H9 (cell line): ENCODE results near the gene SPOCK3. TPM values are rescaled to one million over a fixed set of nuclear protein-coding genes. Genes with fewer than 3 reads are reported as not detected.

Experiments
- DNase-seq: peaks from one replicate; pipeline ENCODE4 v3.0.0-alpha.2; 2017
- H2AFZ ChIP-seq: one replicate; pipeline ENCODE4 v1.6.1; 2013; ENCODE audit warnings: mild to moderate bottlenecking, low read length, control low read depth, moderate library complexity
- H2AK5ac ChIP-seq: 2 replicates; pipeline ENCODE4 v1.6.1; 2013; ENCODE audit warnings: low read length, control low read depth, mixed read lengths; ENCODE audit not compliant: insufficient read length
- H2BK120ac ChIP-seq: one replicate; pipeline ENCODE4 v1.6.1; 2013; ENCODE audit warnings: low read depth, mild to moderate bottlenecking, low read length, control low read depth, inconsistent platforms; ENCODE audit not compliant: poor library complexity, severe bottlenecking
- H2BK12ac ChIP-seq: 2 replicates; pipeline ENCODE4 v1.6.1; 2013; ENCODE audit warnings: low read length, control low read depth, mixed read lengths, low read depth; ENCODE audit not compliant: insufficient read length
- H2BK15ac ChIP-seq: 2 replicates; pipeline ENCODE4 v1.6.1; 2013; ENCODE audit warnings: low read depth, low read length, control low read depth
- H2BK20ac ChIP-seq: one replicate; pipeline ENCODE4 v1.6.1; 2013; ENCODE audit warnings: low read depth, mild to moderate bottlenecking, low read length, control low read depth, inconsistent platforms; ENCODE audit not compliant: poor library complexity, severe bottlenecking
- H2BK5ac ChIP-seq: 2 replicates; pipeline ENCODE4 v1.6.1; 2013; ENCODE audit warnings: low read length, control low read depth, mixed read lengths; ENCODE audit not compliant: insufficient read length
- H3K14ac ChIP-seq: 2 replicates; pipeline ENCODE4 v1.6.1; 2013; ENCODE audit warnings: low read length, control low read depth; ENCODE audit not compliant: insufficient read depth
- H3K18ac ChIP-seq: 2 replicates; pipeline ENCODE4 v1.6.1; 2013; ENCODE audit warnings: low read depth, mild to moderate bottlenecking, mixed read lengths, low read length, control low read depth; ENCODE audit not compliant: insufficient read length
- H3K23ac ChIP-seq: 2 replicates; pipeline ENCODE4 v1.6.1; 2013; ENCODE audit warnings: low read length, control low read depth, mixed read lengths, low read depth; ENCODE audit not compliant: insufficient read length
- H3K23me2 ChIP-seq: 2 replicates; pipeline ENCODE4 v1.6.1; 2013; ENCODE audit warnings: low read depth, mild to moderate bottlenecking, mixed read lengths, low read length, control low read depth; ENCODE audit not compliant: insufficient read length, poor library complexity, severe bottlenecking
- H3K27ac ChIP-seq: 2 replicates; pipeline ENCODE4 v1.5.1; 2013; ENCODE audit warnings: low read length, control low read depth, mixed read lengths, low read depth; ENCODE audit not compliant: insufficient read length
- H3K27me3 ChIP-seq: 2 replicates; pipeline ENCODE4 v1.6.1; 2013; ENCODE audit warnings: low read length, control low read depth, inconsistent platforms; ENCODE audit not compliant: insufficient read depth
- H3K4ac ChIP-seq: 2 replicates; pipeline ENCODE4 v1.6.1; 2013; ENCODE audit warnings: low read depth, mild to moderate bottlenecking, control low read depth, inconsistent platforms, low read length, moderate library complexity
- H3K4me1 ChIP-seq: 2 replicates; pipeline ENCODE4 v1.6.1; 2013; ENCODE audit warnings: low read length, control low read depth, inconsistent platforms; ENCODE audit not compliant: insufficient read depth
- H3K4me2 ChIP-seq: 2 replicates; pipeline ENCODE4 v1.6.1; 2013; ENCODE audit warnings: low read length, control low read depth, mixed read lengths; ENCODE audit not compliant: insufficient read length, insufficient read depth
- H3K56ac ChIP-seq: 2 replicates; pipeline ENCODE4 v1.6.1; 2013; ENCODE audit warnings: low read depth, mild to moderate bottlenecking, mixed read lengths, low read length, control low read depth; ENCODE audit not compliant: insufficient read length
- H3K79me1 ChIP-seq: 2 replicates; pipeline ENCODE4 v1.6.1; 2013; ENCODE audit warnings: low read depth, mild to moderate bottlenecking, moderate library complexity, low read length, control low read depth, inconsistent platforms; ENCODE audit not compliant: insufficient read depth, poor library complexity, severe bottlenecking
- H3K79me2 ChIP-seq: 2 replicates; pipeline ENCODE4 v1.6.1; 2013; ENCODE audit warnings: low read length, control low read depth, inconsistent platforms; ENCODE audit not compliant: insufficient read depth
- H3K9ac ChIP-seq: 2 replicates; pipeline ENCODE4 v1.6.1; 2013; ENCODE audit warnings: low read length, control low read depth, mixed read lengths; ENCODE audit not compliant: insufficient read length; ENCODE audit errors: extremely low read depth
- H3K9me3 ChIP-seq: one replicate; pipeline ENCODE4 v1.6.1; 2013; ENCODE audit warnings: low read depth, low read length, inconsistent platforms; ENCODE audit not compliant: control insufficient read depth
- H3T11ph ChIP-seq: one replicate; pipeline ENCODE4 v1.6.1; 2013; ENCODE audit warnings: mild to moderate bottlenecking, low read length, control low read depth, inconsistent platforms
- H4K20me1 ChIP-seq: one replicate; pipeline ENCODE4 v1.6.1; 2013; ENCODE audit not compliant: control insufficient read depth, insufficient read length, insufficient read depth
- H4K5ac ChIP-seq: 2 replicates; pipeline ENCODE4 v1.6.1; 2013; ENCODE audit warnings: low read depth, mild to moderate bottlenecking, mixed read lengths, low read length, control low read depth; ENCODE audit not compliant: insufficient read length
- H4K8ac ChIP-seq: replicated peaks from 2 replicates; pipeline ENCODE4 v1.6.1; 2013; ENCODE audit warnings: low read length, control low read depth, mixed read lengths, low read depth; ENCODE audit not compliant: insufficient read length
- H4K91ac ChIP-seq: 2 replicates; pipeline ENCODE4 v1.6.1; 2013; ENCODE audit warnings: low read depth, mild to moderate bottlenecking, moderate library complexity, mixed read lengths, low read length, control low read depth; ENCODE audit not compliant: insufficient read length
- H3K27ac Mint-ChIP-seq, 3 experiments: 2 replicates in 2 of 3; 3 replicates in 1 of 3; pipeline ENCODE4 v1.8.0; 2020 to 2021; ENCODE audit warnings: mixed read lengths in 3 of 3, mild to moderate bottlenecking in 1 of 3, moderate library complexity in 1 of 3
- H3K27me3 Mint-ChIP-seq: 2 replicates; pipeline ENCODE4 v1.8.0; 2021; ENCODE audit warnings: low read depth, mild to moderate bottlenecking, moderate library complexity, mixed read lengths
- H3K36me3 Mint-ChIP-seq, 3 experiments: 2 replicates in 2 of 3; 3 replicates in 1 of 3; pipeline ENCODE4 v1.8.0; 2020 to 2021; ENCODE audit warnings: low read depth in 3 of 3, mixed read lengths in 3 of 3; ENCODE audit not compliant: insufficient read depth in 1 of 3
- H3K4me1 Mint-ChIP-seq, 2 experiments: 2 replicates each; pipeline ENCODE4 v1.8.0; 2020; ENCODE audit warnings: mixed read lengths in 2 of 2
- H3K4me3 Mint-ChIP-seq, 2 experiments: 2 replicates in 1 of 2; 3 replicates in 1 of 2; pipeline ENCODE4 v1.8.0; 2020 to 2021; ENCODE audit warnings: mild to moderate bottlenecking in 2 of 2, mixed read lengths in 2 of 2, moderate library complexity in 1 of 2
- H3K9me3 Mint-ChIP-seq, 2 experiments: 2 replicates in 1 of 2; 3 replicates in 1 of 2; pipeline ENCODE4 v1.8.0; 2020; ENCODE audit warnings: mild to moderate bottlenecking in 2 of 2, mixed read lengths in 2 of 2, moderate library complexity in 1 of 2
- WGBS: extraction: QIAGEN DNeasy Blood & Tissue Kit; methylation state at CpG from one replicate; pipeline ENCODE4 v1.1.7; 2013; ENCODE audit warnings: missing lambda C conversion rate, low lambda C conversion rate, mixed read lengths; ENCODE audit not compliant: insufficient read length; ENCODE audit errors: extremely low coverage; 5-methylcytosine and 5-hydroxymethylcytosine counted together
- total RNA-seq: library from RNA; stranded (reverse); gene quantifications from 2 replicates; pipeline ENCODE4 v1.2.1, GENCODE V29; 2021
- TF ChIP-seq, protein P1 (sequence below): fragments of 200-600 bp; sonication (generic); conservative IDR thresholded peaks from 3 replicates; pipeline ENCODE4 v1.8.0; 2021; ENCODE audit warnings: antibody characterized with exemption, mild to moderate bottlenecking

SPOCK3 gene
- total RNA-seq, 1 experiment from 2014 or later: 0.28 TPM

DNA sequence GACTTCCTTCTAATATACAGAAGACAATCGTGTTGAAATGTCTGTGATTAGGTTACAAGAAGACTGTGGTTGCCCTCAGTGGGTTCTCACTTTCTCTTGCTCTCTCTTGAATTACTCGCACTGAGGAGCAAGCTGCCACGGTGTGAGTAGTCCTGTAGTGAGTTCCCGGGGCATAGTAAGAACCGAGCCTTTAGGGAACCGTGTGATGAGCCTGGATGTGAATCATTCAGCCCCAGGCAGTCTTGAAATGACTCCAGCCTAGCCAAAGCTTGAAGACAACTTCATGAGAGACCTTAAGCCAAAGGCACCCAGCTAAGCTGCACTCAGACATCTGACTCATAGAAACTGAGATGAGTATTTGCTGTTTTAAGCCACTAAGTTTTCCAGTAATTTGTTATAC lies 292.7 kb downstream of the SPOCK3 start:
- Mint-ChIP-seq H3K4me1 (no peaks in the 10 kb centered on the region), H3K4me3 (no peak overlapping the region), H3K9me3 (no peaks in the 10 kb centered on the region; a peak in 1 of 5 replicates), H3K36me3 (no peaks in the 10 kb centered on the region), H3K27me3 (no peaks in the 10 kb centered on the region), H3K27ac (no peak overlapping the region)
- Histone ChIP-seq H3K23ac (no peak overlapping the region), H4K5ac (no peak overlapping the region), H2BK15ac (no peak overlapping the region), H2AFZ (no peak overlapping the region), H3K9me3 (no peaks in the 10 kb centered on the region), H3K18ac (no peak overlapping the region), H3K14ac (no peak overlapping the region), H4K91ac (no peak overlapping the region), H2BK5ac (no peak overlapping the region), H3K27me3 (no peaks in the 10 kb centered on the region), H2BK20ac (no peak overlapping the region), H3K23me2 (no peaks in the 10 kb centered on the region), H2AK5ac (no peak overlapping the region), H2BK12ac (no peak overlapping the region), H3T11ph (no peak overlapping the region), H3K4me2 (no peak overlapping the region), H3K79me2 (no peaks in the 10 kb centered on the region), H4K8ac (no peak overlapping the region), H3K79me1 (no peaks in the 10 kb centered on the region), H3K56ac (no peak overlapping the region), H3K27ac (no peak overlapping the region), H3K4ac (no peak overlapping the region), H3K9ac (no peak overlapping the region), H4K20me1 (no peaks in the 10 kb centered on the region), H2BK120ac (no peak overlapping the region), H3K4me1 (no peaks in the 10 kb centered on the region)
- DNase-seq: no peak
- TF ChIP-seq, protein P1, sequence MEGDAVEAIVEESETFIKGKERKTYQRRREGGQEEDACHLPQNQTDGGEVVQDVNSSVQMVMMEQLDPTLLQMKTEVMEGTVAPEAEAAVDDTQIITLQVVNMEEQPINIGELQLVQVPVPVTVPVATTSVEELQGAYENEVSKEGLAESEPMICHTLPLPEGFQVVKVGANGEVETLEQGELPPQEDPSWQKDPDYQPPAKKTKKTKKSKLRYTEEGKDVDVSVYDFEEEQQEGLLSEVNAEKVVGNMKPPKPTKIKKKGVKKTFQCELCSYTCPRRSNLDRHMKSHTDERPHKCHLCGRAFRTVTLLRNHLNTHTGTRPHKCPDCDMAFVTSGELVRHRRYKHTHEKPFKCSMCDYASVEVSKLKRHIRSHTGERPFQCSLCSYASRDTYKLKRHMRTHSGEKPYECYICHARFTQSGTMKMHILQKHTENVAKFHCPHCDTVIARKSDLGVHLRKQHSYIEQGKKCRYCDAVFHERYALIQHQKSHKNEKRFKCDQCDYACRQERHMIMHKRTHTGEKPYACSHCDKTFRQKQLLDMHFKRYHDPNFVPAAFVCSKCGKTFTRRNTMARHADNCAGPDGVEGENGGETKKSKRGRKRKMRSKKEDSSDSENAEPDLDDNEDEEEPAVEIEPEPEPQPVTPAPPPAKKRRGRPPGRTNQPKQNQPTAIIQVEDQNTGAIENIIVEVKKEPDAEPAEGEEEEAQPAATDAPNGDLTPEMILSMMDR: no peak
- no CpG with 5 or more reads among the region's 6 CpGs for WGBS
